GM12801 (cell line): ENCODE data around the gene IL17REL.

ENCODE experiments used
- TF ChIP-seq, protein P1 (sequence below): IDR thresholded peaks from one replicate; pipeline ENCODE4 v1.5.1; 2011; ENCODE audit warnings: control low read depth; ENCODE audit not compliant: insufficient read length; ENCODE audit errors: extremely low read depth

The IL17REL gene

DNA sequence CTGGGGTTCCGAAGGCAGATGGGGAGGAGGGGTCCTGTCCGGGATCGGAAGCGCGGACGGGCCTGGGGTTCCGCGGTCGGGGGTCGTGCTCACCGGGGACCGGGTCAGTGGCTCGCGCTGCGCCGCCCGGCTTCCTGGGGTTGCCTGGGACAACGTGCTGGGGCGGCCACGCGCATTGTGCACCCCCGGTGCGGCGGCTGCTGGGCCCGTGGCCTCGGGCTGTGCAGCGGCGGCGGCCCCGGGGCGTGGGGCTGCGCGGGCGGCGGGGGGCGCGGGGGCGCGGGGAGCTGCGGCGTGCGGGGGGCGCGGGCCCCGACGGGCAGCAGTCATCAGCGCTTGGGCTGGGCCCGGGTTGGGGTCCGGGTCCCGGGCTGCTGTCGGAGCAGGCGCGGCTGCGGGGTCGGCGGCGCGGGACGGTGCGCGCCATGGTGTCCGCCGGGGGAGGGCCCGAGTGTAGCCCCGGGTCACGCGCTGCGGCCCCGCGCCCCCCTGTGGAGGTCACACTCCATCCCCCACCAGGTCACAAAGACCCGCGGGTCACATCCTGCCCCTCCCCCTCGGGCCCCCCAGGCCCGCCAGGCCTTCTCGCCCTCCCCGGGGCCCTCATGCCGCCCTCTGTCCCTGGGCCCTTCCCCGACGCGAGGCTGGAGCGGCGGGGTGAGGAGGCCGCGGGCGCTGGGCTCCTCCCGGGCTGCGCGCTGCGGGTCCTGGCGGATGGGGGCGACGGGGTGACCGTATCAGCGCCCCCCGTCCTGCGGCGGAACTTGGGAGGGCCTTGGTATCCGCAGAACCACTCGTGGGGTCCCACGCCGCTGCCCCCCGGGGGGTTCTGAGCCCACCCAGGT is 45.7 kb upstream of the IL17REL start, which contains the start of gene TTLL8:
TSS of gene TTLL8 (minus strand) at position 238 of the 845 bp plus-strand sequence.
- TF ChIP-seq, protein P1, sequence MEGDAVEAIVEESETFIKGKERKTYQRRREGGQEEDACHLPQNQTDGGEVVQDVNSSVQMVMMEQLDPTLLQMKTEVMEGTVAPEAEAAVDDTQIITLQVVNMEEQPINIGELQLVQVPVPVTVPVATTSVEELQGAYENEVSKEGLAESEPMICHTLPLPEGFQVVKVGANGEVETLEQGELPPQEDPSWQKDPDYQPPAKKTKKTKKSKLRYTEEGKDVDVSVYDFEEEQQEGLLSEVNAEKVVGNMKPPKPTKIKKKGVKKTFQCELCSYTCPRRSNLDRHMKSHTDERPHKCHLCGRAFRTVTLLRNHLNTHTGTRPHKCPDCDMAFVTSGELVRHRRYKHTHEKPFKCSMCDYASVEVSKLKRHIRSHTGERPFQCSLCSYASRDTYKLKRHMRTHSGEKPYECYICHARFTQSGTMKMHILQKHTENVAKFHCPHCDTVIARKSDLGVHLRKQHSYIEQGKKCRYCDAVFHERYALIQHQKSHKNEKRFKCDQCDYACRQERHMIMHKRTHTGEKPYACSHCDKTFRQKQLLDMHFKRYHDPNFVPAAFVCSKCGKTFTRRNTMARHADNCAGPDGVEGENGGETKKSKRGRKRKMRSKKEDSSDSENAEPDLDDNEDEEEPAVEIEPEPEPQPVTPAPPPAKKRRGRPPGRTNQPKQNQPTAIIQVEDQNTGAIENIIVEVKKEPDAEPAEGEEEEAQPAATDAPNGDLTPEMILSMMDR = no peak

DNA sequence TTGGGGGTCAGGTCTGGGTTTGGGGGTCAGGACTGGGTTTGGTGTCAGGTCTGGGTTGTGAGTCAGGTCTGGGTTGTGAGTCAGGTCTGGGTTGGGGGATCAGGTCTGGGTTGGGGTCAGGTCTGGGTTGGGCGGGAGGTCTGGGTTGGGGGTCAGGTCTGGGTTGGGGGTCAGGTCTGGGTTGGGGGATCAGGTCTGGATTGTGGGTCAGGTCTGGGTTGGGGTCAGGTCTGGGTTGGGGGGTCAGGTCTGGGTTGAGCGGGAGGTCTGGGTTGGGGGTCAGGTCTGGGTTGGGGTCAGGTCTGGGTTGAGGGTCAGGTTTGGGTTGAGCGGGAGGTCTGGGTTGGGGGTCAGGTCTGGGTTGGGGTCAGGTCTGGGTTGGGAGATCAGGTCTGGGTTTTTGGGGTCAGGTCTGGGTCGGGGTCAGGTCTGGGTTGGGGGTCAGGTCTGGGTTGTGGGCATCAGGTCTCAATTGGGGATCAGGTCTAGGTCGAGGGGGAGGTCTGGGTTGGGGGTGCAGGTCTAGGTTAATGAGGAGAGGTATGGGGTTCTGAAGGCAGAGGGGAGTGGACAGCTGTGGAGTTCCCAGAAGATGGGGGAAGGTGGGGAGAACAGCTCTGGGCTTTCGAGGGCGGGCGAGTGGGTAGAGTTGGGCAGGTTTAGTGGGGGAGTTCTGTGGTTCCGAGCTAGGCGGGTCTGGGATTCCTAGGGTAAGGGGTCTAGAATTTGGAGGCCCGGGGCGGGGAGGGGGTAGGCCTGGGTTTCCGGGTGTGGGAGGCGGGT is 44.9 kb upstream of the IL17REL start:
- TF ChIP-seq, protein P1 = no peak

- TF ChIP-seq, protein P1 = no peak
These were observed 43.8 kb upstream of the IL17REL start for GRCh38 chr22:50056214-50056972.

DNA sequence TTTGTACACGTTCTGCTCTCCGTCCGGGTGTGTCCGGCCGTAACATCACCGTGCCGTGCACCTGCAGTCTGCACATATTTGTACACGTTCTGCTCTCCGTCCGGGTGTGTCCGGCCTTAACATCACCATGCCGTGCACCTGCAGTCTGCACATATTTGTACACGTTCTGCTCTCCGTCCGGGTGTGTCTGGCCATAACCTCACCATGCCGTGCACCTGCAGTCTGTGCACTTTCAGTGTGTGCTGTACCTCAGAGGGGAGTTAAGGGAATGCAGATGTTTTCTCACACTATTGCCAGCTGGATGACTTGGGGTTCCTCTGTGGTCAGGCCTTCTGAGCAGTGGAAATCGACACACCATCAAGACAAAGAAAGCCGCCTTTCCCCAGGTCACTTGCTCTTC is 41.3 kb upstream of the IL17REL start:
- TF ChIP-seq, protein P1 = no peak

GRCh38 chr22:50051930-50052329 is 39.4 kb upstream of the IL17REL start:
- TF ChIP-seq, protein P1 = no peak

DNA sequence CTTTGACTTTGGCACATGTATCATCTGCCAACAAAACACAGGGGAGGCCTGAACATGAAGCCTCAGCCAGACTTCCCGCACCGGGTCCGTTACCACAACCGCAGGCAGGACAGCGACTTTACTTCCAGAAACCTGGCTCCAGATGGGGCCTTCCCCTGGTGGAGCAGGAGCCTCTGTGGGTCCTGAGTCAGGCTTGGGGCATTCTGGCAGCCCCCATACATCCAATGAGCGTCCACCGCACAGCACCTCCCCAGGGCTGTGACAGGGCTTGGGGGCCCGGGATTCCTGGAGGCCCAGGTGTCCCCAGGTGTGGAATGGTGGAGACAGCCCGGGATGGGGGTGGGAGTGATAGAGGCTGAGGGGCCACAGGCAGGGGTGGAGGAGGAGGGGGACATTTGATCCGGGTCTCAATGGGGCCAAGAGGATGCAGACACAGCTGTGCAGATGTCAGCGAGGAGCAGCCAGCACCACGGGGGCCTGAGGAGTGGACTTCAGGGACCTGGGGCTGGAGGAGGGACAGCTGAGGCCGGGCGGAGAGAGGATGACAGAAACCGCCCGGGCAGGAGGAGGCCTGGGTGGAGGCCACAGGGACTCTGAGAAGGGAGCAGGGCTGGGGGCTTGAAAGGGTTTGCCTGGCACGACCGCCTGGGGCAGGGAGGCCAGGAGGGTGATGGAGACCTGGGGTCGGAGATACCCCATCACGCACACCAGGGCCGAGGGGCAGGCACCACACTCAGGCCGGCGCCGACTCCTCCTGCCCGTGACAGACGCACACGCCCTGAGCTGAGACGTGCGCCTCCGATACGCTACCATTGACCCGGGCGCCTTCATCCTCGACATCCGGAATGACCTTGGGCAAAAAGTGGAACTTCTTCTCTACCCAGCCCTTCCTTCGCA is 37.0 kb upstream of the IL17REL start:
- TF ChIP-seq, protein P1 = no peak
